Memory B cell (primary cell): ENCODE data around the gene TATDN2.

Experiments used
- ATAC-seq: fragments of 150-1000 bp; cut with Tn5 transposase; 2 replicates; pipeline ENCODE4 v1.10.0; 2021; ENCODE audit warnings: low read depth, mild to moderate bottlenecking, moderate library complexity
- DNase-seq, 2 donors: peaks; one replicate each; pipeline ENCODE4 v3.0.0; 2022; ENCODE audit warnings: low spot score in 2 of 2
- H3K27ac Mint-ChIP-seq: one replicate; pipeline ENCODE4 v1.8.0; 2022; ENCODE audit warnings: mild to moderate bottlenecking, moderate library complexity, mixed read lengths
- H3K27me3 Mint-ChIP-seq: one replicate; pipeline ENCODE4 v1.8.0; 2022; ENCODE audit warnings: mixed read lengths
- H3K36me3 Mint-ChIP-seq: one replicate; pipeline ENCODE4 v1.8.0; 2022; ENCODE audit warnings: mild to moderate bottlenecking, mixed read lengths
- H3K4me1 Mint-ChIP-seq: one replicate; pipeline ENCODE4 v1.8.0; 2022; ENCODE audit warnings: mixed read lengths
- H3K4me3 Mint-ChIP-seq: one replicate; pipeline ENCODE4 v1.8.0; 2022; ENCODE audit warnings: mild to moderate bottlenecking, moderate library complexity, mixed read lengths
- H3K9me3 Mint-ChIP-seq: one replicate; pipeline ENCODE4 v1.8.0; 2022; ENCODE audit warnings: mixed read lengths

TATDN2 gene

GRCh38 chr3:10248184-10248983, at the start of gene TATDN2:
TSS of gene TATDN2 (plus strand) at chr3:10248459. CDS start at chr3:10249201, 742 bp downstream.
- ATAC-seq: peak; percentile 92
- peaks cover 34% of the 10 kb centered on the region for H3K4me1 Mint-ChIP-seq

GRCh38 chr3:10198761-10199649, 49.3 kb upstream of the TATDN2 start:
- Mint-ChIP-seq H3K27ac (peak overlapping the region; percentile 99), H3K4me1 (peaks cover 46% of the 10 kb centered on the region), H3K27me3 (no peaks in the 10 kb centered on the region), H3K4me3 (peak overlapping the region; percentile 64), H3K9me3 (no peaks in the 10 kb centered on the region), H3K36me3 (peaks cover 12% of the 10 kb centered on the region)
- ATAC-seq (peak; percentile 74), DNase-seq (peak; percentile 61 to 82)

More at GRCh38 chr3:10248184-10248983, at the start of gene TATDN2:
- Mint-ChIP-seq H3K4me3 (peak within 1 kb of the TSS; percentile 96), H3K27ac (peak within 1 kb of the TSS; percentile 95), H3K27me3 (no peaks in the 10 kb centered on the region), H3K9me3 (peaks cover 4% of the 10 kb centered on the region), H3K36me3 (peaks cover 22% of the 10 kb centered on the region)
- DNase-seq: peak; percentile 82 to 86

- H3K27ac Mint-ChIP-seq: no peak overlapping the region
These were observed 43.3 kb upstream of the TATDN2 start for GRCh38 chr3:10204921-10205320.

GRCh38 chr3:10205451-10206165, 42.7 kb upstream of the TATDN2 start:
- H3K27ac Mint-ChIP-seq: no peak overlapping the region
- no peaks in the 10 kb centered on the region for H3K9me3 Mint-ChIP-seq
- DNase-seq (no peak), ATAC-seq (no peak)
- H3K4me1 Mint-ChIP-seq: peaks cover 13% of the 10 kb centered on the region
- no peak overlapping the region for H3K4me3 Mint-ChIP-seq
- H3K36me3 Mint-ChIP-seq: peaks cover 22% of the 10 kb centered on the region
- no peaks in the 10 kb centered on the region for H3K27me3 Mint-ChIP-seq

More at GRCh38 chr3:10204921-10205320, 43.3 kb upstream of the TATDN2 start:
- Mint-ChIP-seq H3K27me3 (no peaks in the 10 kb centered on the region), H3K4me3 (no peak overlapping the region), H3K9me3 (no peaks in the 10 kb centered on the region), H3K4me1 (peaks cover 13% of the 10 kb centered on the region), H3K36me3 (peaks cover 22% of the 10 kb centered on the region)
- ATAC-seq (no peak), DNase-seq (no peak)

GRCh38 chr3:10206166-10206511, 42.1 kb upstream of the TATDN2 start:
- Mint-ChIP-seq H3K4me1 (peaks cover 10% of the 10 kb centered on the region), H3K27me3 (no peaks in the 10 kb centered on the region), H3K27ac (no peak overlapping the region), H3K9me3 (no peaks in the 10 kb centered on the region), H3K4me3 (no peak overlapping the region), H3K36me3 (peaks cover 19% of the 10 kb centered on the region)
- ATAC-seq: no peak
- no peak for DNase-seq

- H3K27me3 Mint-ChIP-seq: no peaks in the 10 kb centered on the region
- peaks cover 39% of the 10 kb centered on the region for H3K36me3 Mint-ChIP-seq
These were observed 35.0 kb upstream of the TATDN2 start for GRCh38 chr3:10213156-10213792.

GRCh38 chr3:10215578-10216368, 32.5 kb upstream of the TATDN2 start:
- DNase-seq (no peak), ATAC-seq (no peak)
- no peak overlapping the region for H3K4me3 Mint-ChIP-seq
- peaks cover 38% of the 10 kb centered on the region for H3K36me3 Mint-ChIP-seq
- H3K27me3 Mint-ChIP-seq: no peaks in the 10 kb centered on the region
- H3K9me3 Mint-ChIP-seq: peaks cover 10% of the 10 kb centered on the region
- H3K27ac Mint-ChIP-seq: peak overlapping the region; percentile 77
- peaks cover 23% of the 10 kb centered on the region for H3K4me1 Mint-ChIP-seq

More at GRCh38 chr3:10213156-10213792, 35.0 kb upstream of the TATDN2 start:
- ATAC-seq (peak; percentile 89), DNase-seq (peak in 1 of 2 donors; percentile 33)
- H3K4me3 Mint-ChIP-seq: no peak overlapping the region
- peaks cover 10% of the 10 kb centered on the region for H3K9me3 Mint-ChIP-seq
- H3K27ac Mint-ChIP-seq: peak overlapping the region; percentile 92
- H3K4me1 Mint-ChIP-seq: peaks cover 18% of the 10 kb centered on the region

- DNase-seq: no peak
- peak overlapping the region; percentile 77 for H3K27ac Mint-ChIP-seq
- no peak for ATAC-seq
- no peaks in the 10 kb centered on the region for H3K27me3 Mint-ChIP-seq
- H3K4me3 Mint-ChIP-seq: no peak overlapping the region
- peaks cover 30% of the 10 kb centered on the region for H3K4me1 Mint-ChIP-seq
- peaks cover 10% of the 10 kb centered on the region for H3K9me3 Mint-ChIP-seq
- H3K36me3 Mint-ChIP-seq: peaks cover 38% of the 10 kb centered on the region
These were observed 30.9 kb upstream of the TATDN2 start for GRCh38 chr3:10217359-10217758.

GRCh38 chr3:10219737-10220136, 28.5 kb upstream of the TATDN2 start:
- ATAC-seq: no peak
- H3K4me1 Mint-ChIP-seq: peaks cover 43% of the 10 kb centered on the region
- no peak overlapping the region for H3K4me3 Mint-ChIP-seq
- peaks cover 36% of the 10 kb centered on the region for H3K36me3 Mint-ChIP-seq
- H3K27ac Mint-ChIP-seq: peak overlapping the region; percentile 94
- no peaks in the 10 kb centered on the region for H3K27me3 Mint-ChIP-seq
- H3K9me3 Mint-ChIP-seq: peaks cover 10% of the 10 kb centered on the region
- DNase-seq: no peak

- DNase-seq (peak; percentile 38 to 52), ATAC-seq (peak; percentile 61)
- Mint-ChIP-seq H3K36me3 (peaks cover 17% of the 10 kb centered on the region), H3K4me3 (peak overlapping the region; percentile 41), H3K9me3 (no peaks in the 10 kb centered on the region), H3K27me3 (no peaks in the 10 kb centered on the region), H3K4me1 (peaks cover 51% of the 10 kb centered on the region), H3K27ac (peak overlapping the region; percentile 89)
These were observed 24.3 kb upstream of the TATDN2 start for GRCh38 chr3:10223676-10224639.

GRCh38 chr3:10224794-10225665, 23.2 kb upstream of the TATDN2 start:
- Mint-ChIP-seq H3K27me3 (no peaks in the 10 kb centered on the region), H3K27ac (peak overlapping the region; percentile 89), H3K9me3 (no peaks in the 10 kb centered on the region), H3K36me3 (peaks cover 15% of the 10 kb centered on the region), H3K4me1 (peaks cover 46% of the 10 kb centered on the region), H3K4me3 (peak overlapping the region; percentile 60)
- DNase-seq (peak; percentile 53 to 58), ATAC-seq (peak; percentile 18)
